NOMO-1 treated with dmso at 0.1 percent for 144 hours (cell line): Measurements from ENCODE around the gene OR1F1.
"Not testable (repeated sequence)": the region's sequence is repeated elsewhere in the genome, so short reads cannot be mapped to it uniquely, and the experiment has no call there.

Experiments used
- DNase-seq: peaks from one replicate; lab custom pipeline; 2025; ENCODE audit not compliant: unreplicated experiment; lab: John Stamatoyannopoulos, UW

OR1F1 gene

DNA sequence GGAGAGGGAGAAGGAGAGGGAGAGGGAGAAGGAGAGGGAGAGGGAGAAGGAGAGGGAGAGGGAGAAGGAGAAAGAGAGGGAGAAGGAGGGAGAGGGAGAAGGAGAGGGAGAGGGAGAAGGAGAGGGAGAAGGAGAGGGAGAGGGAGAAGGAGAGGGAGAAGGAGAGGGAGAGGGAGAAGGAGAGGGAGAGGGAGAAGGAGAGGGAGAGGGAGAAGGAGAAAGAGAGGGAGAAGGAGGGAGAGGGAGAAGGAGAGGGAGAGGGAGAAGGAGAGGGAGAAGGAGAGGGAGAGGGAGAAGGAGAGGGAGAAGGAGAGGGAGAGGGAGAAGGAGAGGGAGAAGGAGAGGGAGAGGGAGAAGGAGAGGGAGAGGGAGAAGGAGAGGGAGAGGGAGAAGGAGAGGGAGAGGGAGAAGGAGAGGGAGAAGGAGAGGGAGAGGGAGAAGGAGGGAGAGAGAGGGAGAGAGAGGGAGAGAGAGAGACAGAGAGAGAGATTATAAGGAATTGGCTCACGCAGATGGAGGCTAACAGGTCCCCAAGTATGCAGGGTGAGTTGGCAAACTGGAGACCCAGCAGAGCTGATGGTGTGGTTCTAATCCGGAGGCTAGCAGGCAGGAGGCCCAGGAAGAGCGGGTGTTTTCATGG, 9.8 kb downstream of the OR1F1 start:
- not testable (repeated sequence) for DNase-seq

DNA sequence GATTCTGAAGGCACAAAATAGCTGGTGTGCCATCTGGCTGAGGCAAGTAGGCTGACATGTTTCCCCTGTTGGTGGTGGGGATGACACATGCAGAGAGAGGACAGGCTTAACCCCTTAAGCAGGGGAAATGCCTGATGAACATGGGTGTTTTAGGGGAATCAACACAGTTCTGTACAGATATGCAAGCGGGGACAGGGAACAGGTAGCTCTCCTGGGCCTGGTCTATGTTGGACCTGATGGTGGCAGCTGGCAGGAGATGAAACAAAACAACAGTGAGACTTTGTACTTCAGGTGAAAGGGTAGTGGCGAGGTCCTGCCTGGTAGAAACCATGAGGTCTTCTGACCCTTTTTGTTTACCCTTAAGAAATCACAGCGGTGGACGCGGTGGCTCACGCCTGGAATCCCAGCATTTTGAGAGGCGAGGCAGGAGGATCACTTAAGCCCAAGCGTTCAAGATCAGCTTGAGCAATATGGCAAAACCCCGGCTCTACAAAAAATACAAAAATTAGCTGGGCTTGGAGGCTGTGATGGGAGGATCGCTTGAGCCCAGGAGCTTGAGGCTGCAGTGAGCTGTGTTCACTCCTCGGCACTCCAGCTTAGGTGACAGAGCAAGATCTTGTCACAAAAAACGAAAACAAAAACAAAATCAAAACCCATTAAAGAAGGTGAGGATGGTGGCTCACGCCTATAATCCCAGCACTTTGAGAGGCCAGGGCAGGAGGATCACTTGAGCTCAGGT, 10.5 kb downstream of the OR1F1 start:
- DNase-seq: no peak

DNA sequence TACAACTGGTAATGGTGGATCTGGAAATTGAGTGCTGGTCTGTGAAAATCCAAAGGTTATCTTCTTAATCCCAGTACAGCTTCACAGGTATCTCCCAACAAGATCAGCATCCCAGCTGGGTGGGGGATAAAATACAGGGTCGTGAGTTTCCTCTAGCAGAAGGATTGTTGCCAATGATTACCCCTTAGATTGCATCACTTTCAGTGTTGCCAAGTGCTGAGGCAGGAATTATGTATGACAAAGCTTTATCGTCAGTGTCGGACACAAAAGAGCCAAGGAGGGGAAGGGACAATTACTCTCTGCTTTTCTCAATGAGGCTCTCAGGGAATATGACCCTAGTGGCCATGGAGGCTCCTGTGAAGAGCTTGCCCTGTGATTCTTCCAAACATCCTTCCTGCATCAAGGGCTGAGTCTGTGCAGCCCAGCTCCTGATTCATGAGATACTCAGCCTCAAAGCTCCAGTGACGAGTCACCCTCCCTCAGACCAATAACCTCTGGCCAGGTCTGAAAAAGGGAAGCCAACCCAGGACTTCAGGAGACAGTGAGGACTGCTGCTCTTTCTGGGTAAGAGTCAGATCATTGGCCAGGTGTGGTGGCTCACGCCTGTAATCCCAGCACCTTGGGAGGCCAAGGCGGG, 15.0 kb downstream of the OR1F1 start:
- DNase-seq: no peak

DNA sequence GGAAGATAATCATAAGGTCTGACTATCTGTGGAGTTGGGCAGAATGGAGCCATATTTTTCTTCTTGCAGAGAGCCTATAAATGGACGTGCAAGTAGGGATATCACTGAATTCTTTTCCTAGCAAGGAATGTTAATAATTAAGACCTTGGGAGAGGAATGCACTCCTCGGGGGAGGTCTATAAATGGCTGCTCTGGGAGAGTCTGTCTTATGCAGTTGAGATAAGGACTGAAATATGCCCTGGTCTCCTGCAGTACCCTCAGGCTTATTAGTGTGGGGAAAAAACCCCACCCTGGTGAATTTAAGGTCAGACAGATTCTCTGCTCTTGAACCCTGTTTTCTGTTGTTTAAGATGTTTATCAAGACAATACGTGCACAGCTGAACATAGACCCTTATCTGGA, 17.9 kb downstream of the OR1F1 start:
- DNase-seq: not testable (repeated sequence)

DNA sequence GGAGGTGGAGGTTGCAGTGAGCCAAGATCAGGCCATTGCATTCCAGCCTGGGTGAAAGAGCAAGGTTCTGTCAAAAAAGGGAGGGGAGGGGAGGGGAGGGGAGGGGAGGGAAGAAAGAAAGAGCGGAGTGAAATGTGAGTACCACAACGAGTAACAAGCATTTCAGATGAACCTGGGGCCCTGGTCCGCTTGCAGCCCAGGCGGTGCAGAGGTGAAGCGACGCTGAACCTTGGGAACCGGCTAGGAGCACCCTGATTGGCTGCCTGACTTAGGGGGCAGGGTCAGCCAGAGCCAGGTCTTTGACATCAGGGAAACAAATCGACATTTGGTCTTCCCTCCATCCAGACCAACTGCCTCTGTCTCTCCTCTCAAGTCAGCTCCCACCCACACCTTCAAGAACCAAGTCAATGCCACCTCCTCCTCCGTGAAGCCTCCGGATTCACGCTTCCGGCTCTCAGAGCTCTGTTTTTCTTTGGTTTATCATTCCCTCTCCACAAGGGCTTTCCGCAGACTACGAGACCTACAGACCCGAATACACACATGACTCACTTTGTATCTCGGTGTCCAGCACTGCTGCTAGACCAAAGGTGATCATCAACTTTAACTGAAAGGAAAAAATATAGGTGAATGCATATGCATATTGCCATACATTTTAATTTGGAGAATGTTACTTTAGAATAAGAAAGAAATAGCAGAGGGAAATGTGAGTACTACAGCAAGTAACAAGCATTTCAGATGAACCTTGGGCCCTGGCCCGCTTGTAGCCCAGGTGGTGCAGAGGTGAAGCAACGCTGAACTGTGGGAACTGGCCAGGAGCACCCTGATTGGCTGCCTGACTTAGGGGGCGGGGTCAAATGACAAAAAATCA, 19.3 kb downstream of the OR1F1 start:
- DNase-seq: no peak

DNA sequence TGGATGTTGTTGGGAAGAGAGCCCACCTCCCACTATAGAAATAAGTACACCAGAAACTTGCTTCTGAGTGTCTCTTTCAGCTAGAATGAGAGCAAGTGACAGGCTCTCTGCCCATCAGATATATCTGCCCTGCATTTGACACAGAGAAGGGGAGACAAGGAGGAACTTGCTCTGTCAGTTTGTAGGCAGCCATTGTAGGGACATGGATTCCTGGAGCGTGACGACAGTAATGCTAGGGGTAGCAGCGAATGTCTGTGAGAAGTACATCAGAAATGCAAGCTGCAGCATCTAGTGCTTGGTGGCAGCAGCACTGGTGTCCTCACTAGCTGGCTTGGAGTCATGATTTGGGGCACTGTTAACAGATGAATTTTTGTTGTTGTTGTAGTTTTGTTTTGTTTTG, 24.0 kb downstream of the OR1F1 start:
- no peak for DNase-seq

DNA sequence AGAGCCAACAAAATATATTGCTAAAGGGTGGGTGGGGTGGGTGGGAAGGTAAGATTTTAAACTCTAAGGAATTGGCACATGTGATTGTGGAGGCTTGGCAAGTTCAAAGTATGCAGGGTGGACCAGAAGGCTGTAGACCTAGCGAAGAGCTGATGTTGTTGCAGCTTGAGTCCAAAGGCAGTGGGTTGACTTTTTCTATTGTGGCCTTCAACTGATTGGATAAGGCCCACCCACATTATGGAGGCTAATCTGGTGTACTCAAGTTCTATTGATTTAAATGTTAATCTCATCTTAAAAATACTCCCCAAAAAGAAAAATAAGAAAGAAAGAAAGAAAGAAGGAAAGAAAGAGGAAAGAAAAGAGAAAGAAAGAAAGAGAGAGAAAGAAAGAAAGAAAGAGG, 24.6 kb downstream of the OR1F1 start:
- DNase-seq: no peak

DNA sequence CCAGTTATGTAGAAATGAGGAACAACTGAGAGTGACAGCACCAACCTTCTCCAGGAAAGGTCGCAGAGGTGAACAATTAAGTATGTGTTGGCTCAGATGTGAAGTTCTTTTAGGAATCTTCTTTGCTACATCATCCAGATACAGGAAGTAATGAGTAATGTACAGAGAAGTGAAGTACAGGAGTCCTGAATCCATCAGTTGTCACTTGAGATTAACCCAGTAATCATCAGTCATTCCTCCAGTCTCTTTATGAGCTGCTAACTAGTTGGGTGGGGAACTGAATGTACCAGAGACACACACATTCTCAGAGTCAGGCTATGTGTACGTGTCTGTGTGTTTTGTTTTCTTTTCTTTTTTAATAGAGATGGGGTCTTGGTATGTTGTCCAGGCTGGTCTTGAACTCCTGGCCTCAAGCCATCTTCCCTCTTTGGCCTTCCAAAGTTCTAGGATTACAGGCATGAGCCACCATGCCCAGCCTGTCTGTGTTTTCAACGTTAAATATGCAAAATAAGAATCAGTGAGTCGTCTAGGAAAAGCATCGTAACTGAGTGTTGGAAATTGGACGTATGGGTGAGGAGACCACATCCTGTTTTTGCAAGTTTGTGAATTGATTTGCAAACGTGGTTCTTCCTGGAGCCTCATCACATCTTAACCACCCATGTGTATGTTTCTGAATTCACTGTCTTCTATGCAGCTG, 27.0 kb downstream of the OR1F1 start:
- DNase-seq: no peak

DNA sequence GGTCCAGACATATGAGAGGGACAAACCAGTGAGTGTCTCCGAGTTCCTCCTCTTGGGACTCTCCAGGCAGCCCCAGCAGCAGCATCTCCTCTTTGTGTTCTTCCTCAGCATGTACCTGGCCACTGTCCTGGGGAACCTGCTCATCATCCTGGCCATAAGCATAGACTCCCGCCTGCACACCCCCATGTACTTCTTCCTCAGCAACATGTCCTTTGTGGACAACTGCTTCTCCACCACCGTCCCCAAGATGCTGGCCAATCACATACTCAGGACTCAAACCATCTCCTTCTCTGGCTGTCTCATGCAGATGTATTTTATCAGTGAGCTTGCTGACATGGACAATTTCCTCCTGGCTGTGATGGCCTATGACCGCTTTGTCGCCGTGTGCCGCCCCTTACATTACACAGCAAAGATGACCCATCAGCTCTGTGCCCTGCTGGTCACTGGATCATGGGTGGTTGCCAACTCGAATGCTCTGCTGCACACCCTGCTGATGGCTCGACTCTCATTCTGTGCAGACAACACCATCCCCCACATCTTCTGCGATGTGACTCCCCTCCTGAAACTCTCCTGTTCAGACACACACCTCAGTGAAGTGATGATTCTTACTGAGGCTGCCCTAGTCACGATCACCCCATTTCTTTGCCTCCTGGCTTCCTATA, 27.7 kb downstream of the OR1F1 start:
- DNase-seq: no peak

DNA sequence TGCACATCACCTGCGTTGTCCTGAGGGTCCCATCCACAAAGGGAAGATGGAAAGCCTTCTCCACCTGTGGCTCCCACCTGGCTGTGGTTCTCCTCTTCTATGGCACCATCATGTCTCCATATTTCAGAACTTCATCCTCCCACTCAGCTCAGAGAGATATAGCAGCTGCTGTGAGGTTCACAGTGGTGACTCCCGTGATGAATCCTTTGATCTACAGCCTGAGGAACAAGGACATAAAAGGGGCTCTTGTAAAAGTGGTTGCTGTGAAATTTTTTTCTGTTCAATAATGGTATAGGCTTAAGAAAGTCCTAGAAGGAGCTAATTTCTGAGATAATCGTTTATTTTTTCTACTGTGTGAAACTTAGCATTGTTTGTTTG, 28.2 kb downstream of the OR1F1 start:
- no peak for DNase-seq

DNA sequence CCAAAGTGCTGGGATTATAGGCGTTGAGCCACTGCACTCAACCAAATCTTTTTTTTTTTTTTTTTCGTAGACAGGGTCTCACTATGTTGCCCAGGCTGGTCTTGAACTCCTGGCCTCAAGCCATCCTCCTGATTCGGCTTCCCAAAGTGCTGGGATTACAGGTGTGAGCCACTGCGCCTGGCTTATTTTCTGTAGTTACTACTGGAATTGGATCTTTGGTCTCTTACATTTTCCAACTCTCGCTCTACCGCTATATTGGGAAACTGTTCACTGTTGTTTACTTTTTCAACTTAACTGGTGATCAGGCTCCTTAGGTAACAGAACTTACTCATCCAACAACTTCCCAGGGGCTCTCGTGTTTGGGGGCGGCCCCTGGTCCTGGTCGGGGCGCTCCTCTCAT, 32.8 kb downstream of the OR1F1 start:
- no peak for DNase-seq

DNA sequence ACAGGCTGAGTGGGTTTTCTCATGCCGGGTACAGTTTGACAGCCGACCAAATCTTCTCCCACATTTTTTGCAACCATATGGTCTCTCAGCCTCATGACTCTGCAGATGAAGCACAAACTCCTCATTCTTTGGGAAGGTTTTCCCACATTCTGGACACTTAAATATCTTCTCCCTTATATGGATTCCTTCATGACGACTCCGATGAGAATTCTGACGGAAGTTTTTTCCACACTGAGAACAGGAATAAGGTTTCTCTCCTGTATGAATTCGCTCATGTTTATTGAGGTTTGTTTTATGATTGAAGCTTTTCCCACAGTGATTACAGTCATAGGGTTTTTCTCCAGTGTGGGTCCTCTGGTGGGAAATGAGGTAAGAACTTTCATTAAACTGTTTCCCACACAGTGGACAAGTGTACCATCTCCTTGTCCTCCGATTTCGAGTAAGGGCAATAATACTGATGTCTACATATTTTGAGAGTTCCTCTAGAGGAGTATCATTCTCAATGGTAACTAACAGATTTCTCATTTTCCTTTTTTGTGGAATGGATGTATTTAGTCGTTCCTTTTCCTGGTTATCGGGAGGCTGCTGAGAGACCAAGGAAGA, 36.0 kb downstream of the OR1F1 start:
- no peak for DNase-seq

DNA sequence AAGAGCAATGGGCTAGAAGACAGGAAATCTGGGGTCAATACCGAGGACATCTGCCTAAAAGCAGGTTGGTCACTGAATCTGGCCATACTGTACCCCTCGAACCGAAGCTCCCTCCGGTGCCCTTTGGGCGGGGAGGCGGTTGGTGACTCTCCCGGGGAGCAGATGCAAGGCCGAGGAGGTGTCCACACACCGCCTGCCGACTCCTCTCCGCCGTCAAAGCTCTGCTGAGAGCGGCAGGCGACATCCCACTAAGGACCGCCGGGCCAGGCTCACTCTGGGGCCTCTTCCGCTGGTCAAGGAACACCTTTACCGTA, 46.5 kb downstream of the OR1F1 start:
- no peak for DNase-seq

DNA sequence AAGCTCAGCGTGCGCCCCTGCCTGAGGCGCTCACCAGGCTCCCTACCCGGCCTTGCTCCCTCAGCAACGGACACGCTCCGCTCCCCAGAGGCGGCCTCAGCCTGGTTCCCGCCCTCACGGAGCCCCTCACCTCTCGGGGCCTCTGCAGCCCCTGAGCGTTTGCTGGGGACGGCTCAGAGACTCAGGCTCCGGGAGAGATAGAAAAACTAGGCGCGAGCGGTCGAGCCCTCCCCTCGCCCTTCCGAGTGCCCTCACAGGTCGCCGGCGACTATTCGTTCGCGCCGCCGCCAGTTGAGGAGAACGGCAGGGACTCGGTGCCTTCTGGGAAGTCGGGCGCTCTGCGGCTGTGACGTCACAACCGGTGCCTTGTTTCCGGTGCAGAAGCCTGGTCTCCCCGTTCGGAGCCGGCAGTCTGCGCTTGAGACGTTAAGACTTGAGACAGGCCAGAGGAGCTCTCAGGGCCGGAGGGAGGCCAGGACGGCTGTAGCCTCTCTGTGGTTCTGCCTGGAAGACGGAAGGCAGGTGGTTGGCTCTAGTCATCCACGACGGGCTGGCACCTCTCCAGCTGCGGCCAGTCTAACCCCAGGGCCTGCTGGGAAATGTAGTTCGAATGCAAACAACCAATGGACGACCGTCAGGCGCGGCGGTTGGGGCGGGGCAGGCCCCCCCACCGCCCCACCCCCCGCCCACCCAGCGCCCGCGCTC, 47.0 kb downstream of the OR1F1 start, which contains the start of gene ZNF200:
TSS of gene ZNF200 (minus strand) at position 302 of the 705 bp plus-strand sequence. CDS start 1,403 bp downstream, outside the sequence.
- DNase-seq: peak; percentile 92

DNA sequence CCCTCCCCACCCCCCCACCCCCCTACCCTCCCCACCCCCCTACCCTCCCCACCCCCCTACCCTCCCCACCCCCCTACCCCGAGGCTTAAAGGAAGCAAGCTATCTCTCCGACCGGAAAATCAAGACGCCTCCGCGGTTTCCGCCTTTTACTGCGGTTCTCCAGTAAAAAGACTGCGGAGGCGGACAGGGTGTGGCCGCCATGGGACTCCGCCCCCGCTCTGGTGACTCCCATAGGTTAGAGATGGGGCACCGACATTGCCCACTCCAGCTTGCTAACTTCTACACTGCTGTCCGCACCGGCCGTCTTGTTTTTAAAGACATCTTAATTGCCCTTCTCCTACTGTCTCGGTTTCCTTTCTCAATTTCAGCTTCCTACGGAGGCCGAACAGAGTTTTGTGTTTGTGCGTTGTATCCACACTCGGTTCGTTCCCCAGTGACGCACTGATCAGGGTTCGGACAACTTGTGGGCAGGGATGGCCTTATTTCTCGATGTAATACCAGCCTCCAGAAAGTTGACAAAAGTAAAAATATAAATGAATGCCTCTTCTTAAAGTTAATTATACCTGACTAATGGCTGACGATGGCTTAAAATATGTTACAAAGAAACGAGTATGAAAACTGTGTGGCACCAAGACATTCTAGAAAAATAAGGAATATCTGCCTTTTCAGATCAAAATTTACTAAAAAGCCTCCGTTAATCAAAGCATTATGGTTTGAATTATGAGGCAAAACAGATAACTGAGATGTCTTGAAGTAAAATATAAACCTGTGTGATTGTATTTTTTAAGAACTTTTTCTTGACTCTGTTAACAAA, 48.1 kb downstream of the OR1F1 start:
- no peak for DNase-seq

DNA sequence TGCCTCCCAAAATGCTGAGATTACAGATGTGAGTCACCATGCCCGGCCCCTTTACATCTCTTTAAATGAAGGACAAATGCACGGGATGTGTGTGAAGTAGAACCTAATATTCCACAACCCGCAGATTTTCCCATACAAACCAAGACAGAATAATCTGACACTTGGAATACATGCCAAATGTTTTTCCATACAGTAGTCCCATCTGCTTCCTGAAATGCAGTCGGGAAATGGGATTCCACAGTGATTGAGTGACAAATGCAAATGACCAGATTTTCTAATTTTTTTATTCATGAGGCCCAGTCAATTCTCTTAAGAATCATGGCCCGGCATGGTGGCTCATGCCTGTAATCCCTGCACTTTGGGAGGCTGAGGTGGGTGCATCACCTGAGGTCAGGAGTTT, 53.8 kb downstream of the OR1F1 start:
- no peak for DNase-seq

DNA sequence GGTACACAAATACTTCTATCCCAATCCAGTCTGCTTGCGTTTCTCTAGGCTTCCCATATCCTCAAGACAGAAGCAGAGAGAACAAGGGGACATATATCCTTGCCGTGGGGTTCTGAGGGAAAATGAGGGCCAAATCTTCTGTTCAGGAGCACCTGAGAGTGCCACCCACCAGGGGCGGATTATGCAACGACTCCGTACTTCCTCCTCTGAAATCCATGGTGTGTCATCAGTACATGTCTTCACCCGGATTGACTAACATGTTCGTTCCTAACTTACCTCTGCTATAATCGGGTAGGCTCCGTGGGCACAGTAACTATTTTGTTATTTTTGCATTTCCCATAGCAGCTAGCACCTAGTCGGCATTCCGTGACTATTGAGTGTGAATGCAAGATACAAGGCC, 54.7 kb downstream of the OR1F1 start:
- DNase-seq: peak; percentile 43

DNA sequence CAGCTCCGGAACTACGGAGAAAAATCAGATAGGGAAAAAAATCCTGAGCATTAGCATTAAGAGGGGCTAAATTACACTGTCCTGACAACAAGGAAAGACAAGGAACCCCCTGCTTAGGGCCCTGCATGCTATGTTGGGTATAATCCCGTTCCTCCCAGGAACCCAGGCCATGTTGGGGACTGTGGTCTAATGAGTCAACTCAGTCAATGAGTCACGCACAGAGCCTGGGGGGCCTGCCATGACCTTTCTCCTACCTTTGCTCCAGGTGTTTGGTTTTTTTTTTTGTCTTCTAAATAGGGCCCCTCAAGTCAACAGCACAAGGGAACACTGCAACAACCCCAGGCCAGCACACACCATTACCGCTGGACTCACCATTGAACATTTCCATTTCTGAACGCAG, 55.9 kb downstream of the OR1F1 start:
- DNase-seq: no peak

DNA sequence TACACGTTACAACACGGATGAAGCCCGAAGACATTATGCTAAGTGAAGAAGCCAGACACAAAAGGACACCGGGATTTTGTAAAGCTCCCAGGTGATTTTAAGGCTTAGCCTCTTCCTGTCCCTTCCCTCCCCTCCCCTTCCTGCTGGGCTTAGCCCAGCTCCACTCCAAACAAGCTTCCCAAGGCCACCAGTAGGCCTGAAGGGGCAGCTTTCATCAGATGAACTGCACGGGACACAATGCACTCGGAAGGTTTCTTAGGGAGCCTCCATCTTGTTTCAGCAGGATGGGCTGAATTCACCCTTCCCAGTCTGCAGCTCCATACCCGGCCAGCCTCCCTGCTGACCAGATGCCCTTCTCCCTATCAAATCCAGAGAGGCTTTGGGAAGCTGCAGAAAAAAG, 58.0 kb downstream of the OR1F1 start:
- DNase-seq: no peak
